Subcutaneous abdominal adipose tissue (tissue), 5 donors: ENCODE measurements around the gene FHOD3.

ENCODE experiments used
- H3K27ac ChIP-seq: one replicate; pipeline ENCODE4 v1.7.0; 2013; ENCODE audit warnings: low read depth, mild to moderate bottlenecking, inconsistent platforms, low read length, moderate library complexity
- H3K27me3 ChIP-seq, 5 donors: one replicate each; pipeline ENCODE4 v1.7.0; 2013; ENCODE audit warnings: low read length in 5 of 5, inconsistent platforms in 1 of 5; ENCODE audit not compliant: control insufficient read depth in 5 of 5, insufficient read depth in 4 of 5
- H3K36me3 ChIP-seq, 5 donors: one replicate each; pipeline ENCODE4 v1.7.0; 2013; ENCODE audit warnings: low read length in 5 of 5; ENCODE audit not compliant: control insufficient read depth in 5 of 5, insufficient read depth in 5 of 5
- H3K4me1 ChIP-seq, 5 donors: one replicate each; pipeline ENCODE4 v1.7.0; 2013; ENCODE audit warnings: low read length in 5 of 5, mild to moderate bottlenecking in 3 of 5, moderate library complexity in 1 of 5; ENCODE audit not compliant: control insufficient read depth in 5 of 5, insufficient read depth in 5 of 5
- H3K4me3 ChIP-seq, 5 donors: one replicate each; pipeline ENCODE4 v1.7.0; 2013; ENCODE audit warnings: low read length in 5 of 5, low read depth in 1 of 5
- H3K9ac ChIP-seq, 5 donors: one replicate each; pipeline ENCODE4 v1.7.0; 2013; ENCODE audit warnings: low read length in 5 of 5, mild to moderate bottlenecking in 4 of 5, moderate library complexity in 3 of 5
- H3K9me3 ChIP-seq, 5 donors: one replicate each; pipeline ENCODE4 v1.7.0; 2013; ENCODE audit warnings: low read length in 5 of 5; ENCODE audit not compliant: control insufficient read depth in 5 of 5
- donor health status: healthy.
- donor health status: healthy.
- donor health status: healthy.
- donor health status: healthy.
- donor health status: healthy.

The FHOD3 gene

GRCh38 chr18:36511791-36512352 lies 214.4 kb downstream of the FHOD3 start:
- Histone ChIP-seq H3K36me3 (no peaks in the 10 kb centered on the region), H3K4me1 (peaks cover 0 to 3% (median 0%) of the 10 kb centered on the region in 5 donors), H3K27ac (no peak overlapping the region), H3K9me3 (no peaks in the 10 kb centered on the region), H3K9ac (no peak overlapping the region), H3K27me3 (no peaks in the 10 kb centered on the region), H3K4me3 (no peak overlapping the region)

- Histone ChIP-seq H3K4me3 (no peak overlapping the region), H3K27ac (no peak overlapping the region), H3K36me3 (no peaks in the 10 kb centered on the region), H3K27me3 (no peaks in the 10 kb centered on the region), H3K4me1 (peaks cover 0 to 3% (median 0%) of the 10 kb centered on the region in 5 donors), H3K9me3 (no peaks in the 10 kb centered on the region), H3K9ac (no peak overlapping the region)
Measured at GRCh38 chr18:36513556-36513955, 216.0 kb downstream of the FHOD3 start.

GRCh38 chr18:36514778-36515177 lies 217.3 kb downstream of the FHOD3 start:
- H3K9ac ChIP-seq: no peak overlapping the region
- no peaks in the 10 kb centered on the region for H3K36me3 ChIP-seq
- H3K4me1 ChIP-seq: peaks cover 0 to 3% (median 0%) of the 10 kb centered on the region in 5 donors

DNA sequence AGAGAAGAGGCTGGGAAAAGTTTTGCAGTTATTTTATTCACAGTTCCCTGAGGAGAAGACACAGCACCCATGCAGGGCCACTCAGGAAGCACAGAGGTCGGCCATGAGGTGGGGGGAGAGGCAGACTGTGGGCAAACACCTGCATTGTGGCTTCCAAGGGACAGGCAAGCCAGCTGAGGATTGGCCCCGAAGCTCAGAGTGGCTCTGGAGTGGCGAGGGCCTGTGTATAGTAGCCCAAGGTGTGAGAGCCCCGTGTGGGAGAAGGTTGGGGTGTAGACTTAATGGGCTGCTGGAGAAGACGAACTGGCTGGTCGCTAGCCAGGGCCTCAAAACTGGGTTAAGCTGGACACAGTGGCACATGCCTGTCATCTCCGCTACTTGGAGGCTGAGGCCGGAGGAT lies 218.7 kb downstream of the FHOD3 start:
- no peaks in the 10 kb centered on the region for H3K9me3 ChIP-seq
- H3K9ac ChIP-seq: no peak overlapping the region
- H3K4me3 ChIP-seq: no peak overlapping the region
- H3K36me3 ChIP-seq: no peaks in the 10 kb centered on the region
- H3K27ac ChIP-seq: no peak overlapping the region
- no peaks in the 10 kb centered on the region for H3K27me3 ChIP-seq
- H3K4me1 ChIP-seq: peaks cover 0 to 3% (median 0%) of the 10 kb centered on the region in 5 donors

More at GRCh38 chr18:36514778-36515177, 217.3 kb downstream of the FHOD3 start:
- no peaks in the 10 kb centered on the region for H3K27me3 ChIP-seq
- no peaks in the 10 kb centered on the region for H3K9me3 ChIP-seq
- no peak overlapping the region for H3K27ac ChIP-seq
- H3K4me3 ChIP-seq: no peak overlapping the region

DNA sequence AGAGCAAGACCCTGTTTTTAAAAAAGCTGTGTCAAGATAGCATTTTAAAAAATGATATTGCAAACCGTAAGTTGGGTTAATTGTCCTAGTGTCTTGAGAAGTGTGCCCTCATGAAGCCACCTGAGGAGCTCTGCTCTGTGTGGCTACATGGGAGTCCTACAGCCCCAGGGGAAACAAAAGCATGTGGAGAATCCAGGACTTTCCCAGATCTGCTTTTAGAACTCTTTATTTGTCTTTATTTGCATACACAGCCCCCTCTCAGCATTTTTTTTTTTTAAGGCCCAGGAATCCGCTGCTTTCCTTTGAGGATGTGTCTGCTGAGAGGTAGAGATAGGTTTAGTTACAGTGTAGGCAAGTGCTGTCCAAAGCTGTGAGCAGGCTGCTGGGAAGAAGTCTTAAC lies 219.2 kb downstream of the FHOD3 start:
- Histone ChIP-seq H3K4me3 (no peak overlapping the region), H3K9ac (no peak overlapping the region), H3K9me3 (no peaks in the 10 kb centered on the region), H3K27ac (no peak overlapping the region), H3K4me1 (peaks cover 0 to 2% (median 0%) of the 10 kb centered on the region in 5 donors), H3K27me3 (no peaks in the 10 kb centered on the region), H3K36me3 (no peaks in the 10 kb centered on the region)

DNA sequence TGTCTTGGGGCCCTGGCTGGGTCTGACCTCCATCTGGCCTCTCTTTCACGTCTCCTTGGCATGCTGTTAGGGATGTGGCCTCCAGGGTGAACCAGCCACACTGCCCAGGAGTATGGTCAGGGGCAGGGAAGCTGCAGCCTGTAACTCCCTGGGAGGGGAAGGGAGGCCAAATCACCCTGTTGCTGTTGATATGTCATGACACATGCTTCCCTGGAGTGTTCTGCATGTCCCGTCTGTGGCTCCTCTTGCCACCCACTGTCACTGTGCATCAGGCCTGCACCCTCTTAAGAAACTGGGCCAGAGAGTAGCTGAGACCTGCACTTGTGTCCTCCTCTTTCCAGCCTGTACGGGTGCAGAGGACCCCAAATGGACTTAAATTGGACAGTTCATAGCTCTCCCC lies 221.3 kb downstream of the FHOD3 start:
- no peak overlapping the region for H3K9ac ChIP-seq
- H3K36me3 ChIP-seq: no peaks in the 10 kb centered on the region
- H3K4me3 ChIP-seq: no peak overlapping the region
- no peaks in the 10 kb centered on the region for H3K9me3 ChIP-seq
- no peaks in the 10 kb centered on the region for H3K27me3 ChIP-seq
- H3K27ac ChIP-seq: no peak overlapping the region
- no peaks in the 10 kb centered on the region for H3K4me1 ChIP-seq

DNA sequence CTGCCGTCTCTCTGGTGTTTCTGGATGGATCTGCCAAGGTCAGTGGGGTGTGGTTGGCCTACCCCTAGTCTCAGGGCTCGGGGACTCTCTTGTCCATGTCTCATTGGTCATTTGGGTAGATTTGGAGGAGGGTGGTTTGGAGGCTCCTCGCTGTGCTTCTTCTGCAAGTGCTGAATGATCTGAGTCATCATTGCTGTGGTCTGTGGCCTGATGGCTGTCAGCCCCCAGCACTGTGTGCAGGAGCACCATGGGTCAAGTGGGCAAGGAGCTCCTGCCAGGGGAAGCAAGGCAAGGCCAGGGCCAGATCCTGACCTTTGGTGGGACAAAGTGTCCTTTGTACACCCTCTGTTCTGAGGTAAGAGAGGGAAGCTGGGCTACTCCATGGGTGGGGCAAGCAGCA lies 221.8 kb downstream of the FHOD3 start:
- Histone ChIP-seq H3K4me1 (no peaks in the 10 kb centered on the region), H3K27ac (no peak overlapping the region), H3K4me3 (no peak overlapping the region)

DNA sequence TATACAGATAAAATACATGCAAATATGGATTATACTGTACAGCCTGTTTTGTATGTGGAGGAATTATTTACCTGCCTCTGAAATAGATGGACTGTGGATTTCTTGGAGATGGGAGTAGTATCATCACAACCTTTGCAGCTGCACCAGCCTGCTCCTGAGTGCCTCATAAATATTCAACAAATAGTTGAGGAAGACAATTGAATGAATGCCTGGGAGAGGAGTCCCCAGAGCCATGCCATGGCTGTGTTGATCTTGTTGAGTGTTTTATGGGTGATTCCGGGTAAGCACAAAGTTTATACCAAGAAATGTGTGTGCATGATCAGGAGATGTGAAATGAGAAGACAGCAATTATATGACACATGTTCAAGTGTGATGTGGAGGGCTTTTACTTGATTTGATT lies 225.0 kb downstream of the FHOD3 start:
- H3K4me1 ChIP-seq: no peaks in the 10 kb centered on the region

More for the DNA sequence above, 221.8 kb downstream of the FHOD3 start:
- H3K9ac ChIP-seq: no peak overlapping the region
- H3K27me3 ChIP-seq: no peaks in the 10 kb centered on the region
- no peaks in the 10 kb centered on the region for H3K36me3 ChIP-seq
- no peaks in the 10 kb centered on the region for H3K9me3 ChIP-seq

DNA sequence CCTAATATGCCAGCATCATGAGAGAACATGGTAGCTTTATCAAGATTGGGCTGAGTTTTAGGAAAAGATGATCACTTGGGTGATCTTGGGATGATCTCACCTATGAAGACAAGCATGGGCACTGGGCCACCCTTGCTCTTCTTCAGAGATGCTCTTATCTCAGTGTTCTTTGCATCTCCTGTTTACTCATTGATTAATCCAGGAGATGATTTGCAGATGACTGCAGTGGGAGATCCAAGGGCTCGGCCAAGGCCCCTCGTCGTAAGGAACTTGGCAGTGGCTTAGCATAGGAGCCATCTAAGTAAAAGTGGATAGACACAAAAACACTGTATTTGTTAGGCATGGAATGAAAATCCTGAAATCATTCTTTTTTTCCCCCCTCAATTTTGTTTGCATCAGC lies 228.4 kb downstream of the FHOD3 start:
- Histone ChIP-seq H3K36me3 (no peaks in the 10 kb centered on the region), H3K4me1 (no peaks in the 10 kb centered on the region), H3K27ac (no peak overlapping the region), H3K9ac (no peak overlapping the region), H3K4me3 (no peak overlapping the region), H3K9me3 (no peaks in the 10 kb centered on the region), H3K27me3 (no peaks in the 10 kb centered on the region)

More for the DNA sequence above, 225.0 kb downstream of the FHOD3 start:
- Histone ChIP-seq H3K27ac (no peak overlapping the region), H3K4me3 (no peak overlapping the region), H3K27me3 (no peaks in the 10 kb centered on the region), H3K9ac (no peak overlapping the region), H3K36me3 (no peaks in the 10 kb centered on the region), H3K9me3 (no peaks in the 10 kb centered on the region)

GRCh38 chr18:36526611-36527010 lies 229.1 kb downstream of the FHOD3 start:
- Histone ChIP-seq H3K4me1 (no peaks in the 10 kb centered on the region), H3K36me3 (no peaks in the 10 kb centered on the region), H3K9me3 (no peaks in the 10 kb centered on the region), H3K27ac (no peak overlapping the region), H3K27me3 (no peaks in the 10 kb centered on the region), H3K9ac (no peak overlapping the region), H3K4me3 (no peak overlapping the region)

GRCh38 chr18:36527051-36527450 lies 229.5 kb downstream of the FHOD3 start:
- Histone ChIP-seq H3K4me3 (no peak overlapping the region), H3K36me3 (no peaks in the 10 kb centered on the region), H3K27me3 (no peaks in the 10 kb centered on the region), H3K27ac (no peak overlapping the region), H3K9me3 (no peaks in the 10 kb centered on the region), H3K9ac (no peak overlapping the region), H3K4me1 (no peaks in the 10 kb centered on the region)
